Calu3 (cell line): ENCODE results near the gene LRRC4. TPM values are rescaled to one million over a fixed set of nuclear protein-coding genes. Genes with fewer than 3 reads are reported as not detected.

Experiments
- BruUV-seq: library from RNA; stranded (reverse); fragments of 400-500 nt; replicated peaks from 2 replicates; lab custom pipeline; 2021; lab: Mats Ljungman, UMichigan
- CTCF ChIA-PET: fragments of 300-600 bp; sonication (Branson Sonifier 250); formaldehyde crosslinking; loops from one replicate; lab custom pipeline; 2022; ENCODE audit warnings: antibody characterized with exemption; lab: Charles Lee
- DNase-seq: peaks from one replicate; pipeline ENCODE4 v3.0.0; 2022
- H3K27ac Mint-ChIP-seq: one replicate; pipeline ENCODE4 v1.8.0; 2022; ENCODE audit warnings: mixed read lengths; ENCODE audit not compliant: unreplicated experiment
- H3K27me3 Mint-ChIP-seq: one replicate; pipeline ENCODE4 v1.8.0; 2022; ENCODE audit warnings: mixed read lengths; ENCODE audit not compliant: unreplicated experiment
- H3K36me3 Mint-ChIP-seq: one replicate; pipeline ENCODE4 v1.8.0; 2022; ENCODE audit warnings: mild to moderate bottlenecking, moderate library complexity, mixed read lengths; ENCODE audit not compliant: insufficient read depth, unreplicated experiment
- H3K4me1 Mint-ChIP-seq: one replicate; pipeline ENCODE4 v1.8.0; 2022; ENCODE audit warnings: mild to moderate bottlenecking, low read depth, mixed read lengths; ENCODE audit not compliant: unreplicated experiment
- H3K4me3 Mint-ChIP-seq: one replicate; pipeline ENCODE4 v1.8.0; 2022; ENCODE audit warnings: mild to moderate bottlenecking, low read depth, moderate library complexity, mixed read lengths; ENCODE audit not compliant: unreplicated experiment
- H3K9me3 Mint-ChIP-seq: one replicate; pipeline ENCODE4 v1.8.0; 2022; ENCODE audit warnings: low read depth, mixed read lengths; ENCODE audit not compliant: unreplicated experiment
- CTCF ChIP-seq: fragments of 200-600 bp; IDR thresholded peaks from one replicate; pipeline ENCODE4 v1.8.0; 2022; ENCODE audit warnings: antibody characterized with exemption; ENCODE audit not compliant: unreplicated experiment
- intact Hi-C: fragments of 100-400 bp; cut with micrococcal nuclease; formaldehyde crosslinking; loops from one replicate; pipeline ENCODE4 v1.10.0; 2022; ENCODE audit not compliant: unreplicated experiment
- total RNA-seq: library from RNA; stranded (reverse); gene quantifications from 2 replicates; pipeline ENCODE4 v1.2.3, GENCODE V29; 2022

Gene LRRC4
- total RNA-seq, 1 experiment from 2014 or later, result not detected

- CTCF ChIA-PET, result no interaction called here
- DNase-seq, result no peak
- H3K9me3 Mint-ChIP-seq, result no peaks in the 10 kb centered on the region
- BruUV-seq, result no TSS peak
- peaks cover 45% of the 10 kb centered on the region for H3K4me1 Mint-ChIP-seq
- no peaks in the 10 kb centered on the region for H3K36me3 Mint-ChIP-seq
- no peak overlapping the region for H3K27ac Mint-ChIP-seq
- no peak overlapping the region for H3K4me3 Mint-ChIP-seq
- no peak for TF ChIP-seq CTCF
- H3K27me3 Mint-ChIP-seq, result no peaks in the 10 kb centered on the region
- intact Hi-C loops, result no loop called here
Observed at GRCh38 chr7:128019288-128019687, 11.9 kb downstream of the LRRC4 start.

- Mint-ChIP-seq H3K4me3 (no peak overlapping the region), H3K27ac (no peak overlapping the region), H3K36me3 (no peaks in the 10 kb centered on the region), H3K9me3 (no peaks in the 10 kb centered on the region), H3K4me1 (peaks cover 37% of the 10 kb centered on the region), H3K27me3 (no peaks in the 10 kb centered on the region)
- peak; percentile 56 for DNase-seq
- intact Hi-C loops, result no loop called here
- CTCF ChIA-PET, result interaction anchor here (0.6 to 1.0 kb wide), 2 partner anchors 192 to 1241 kb away, joined by 4 to 6 read pairs; no protein-coding TSS in a partner anchor
- no peak for TF ChIP-seq CTCF
- no TSS peak for BruUV-seq
Observed at GRCh38 chr7:128017862-128018845, 13.1 kb downstream of the LRRC4 start.

GRCh38 chr7:128017460-128017859, 13.8 kb downstream of the LRRC4 start:
- CTCF ChIA-PET, result interaction anchor here (0.6 to 1.0 kb wide), 2 partner anchors 192 to 1242 kb away, joined by 4 to 6 read pairs; no protein-coding TSS in a partner anchor
- H3K4me1 Mint-ChIP-seq, result peaks cover 30% of the 10 kb centered on the region
- no peaks in the 10 kb centered on the region for H3K9me3 Mint-ChIP-seq
- BruUV-seq, result no TSS peak
- peak; percentile 11 for DNase-seq
- no peak overlapping the region for H3K4me3 Mint-ChIP-seq
- intact Hi-C loops, result no loop called here
- no peak for TF ChIP-seq CTCF
- H3K36me3 Mint-ChIP-seq, result no peaks in the 10 kb centered on the region
- H3K27ac Mint-ChIP-seq, result no peak overlapping the region
- no peaks in the 10 kb centered on the region for H3K27me3 Mint-ChIP-seq

DNA sequence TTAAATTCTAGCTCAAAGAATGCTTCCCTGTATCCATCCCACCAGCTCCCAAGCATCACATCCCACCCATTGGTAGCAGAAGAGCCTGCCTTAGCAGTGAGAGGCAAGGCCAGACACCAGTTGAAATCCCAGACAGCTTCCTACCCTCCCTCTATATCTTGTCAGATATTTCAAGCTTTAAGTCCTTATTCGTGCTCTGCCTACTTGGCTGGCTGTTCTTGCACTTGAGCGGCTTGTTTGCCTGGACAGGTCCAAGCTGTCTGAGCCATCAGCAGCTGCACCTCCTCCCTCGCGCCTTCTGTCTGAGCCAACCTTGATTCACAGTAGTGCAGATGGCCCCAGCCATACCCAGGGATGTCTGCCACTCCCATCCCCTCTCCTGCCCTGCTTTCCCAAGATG, 16.4 kb downstream of the LRRC4 start:
- no peak for DNase-seq
- no peak for TF ChIP-seq CTCF
- no peaks in the 10 kb centered on the region for H3K27me3 Mint-ChIP-seq
- H3K36me3 Mint-ChIP-seq, result no peaks in the 10 kb centered on the region
- CTCF ChIA-PET, result no interaction called here
- H3K4me3 Mint-ChIP-seq, result no peak overlapping the region
- intact Hi-C loops, result no loop called here
- peaks cover 10% of the 10 kb centered on the region for H3K4me1 Mint-ChIP-seq
- H3K27ac Mint-ChIP-seq, result no peak overlapping the region
- BruUV-seq, result no TSS peak
- H3K9me3 Mint-ChIP-seq, result no peaks in the 10 kb centered on the region
